Suppressor macrophage treated with lipopolysaccharide for 1 hour (primary cell): ENCODE data around the gene CTIF.

Source experiments
- DNase-seq, 3 donors: peaks; one replicate each; pipeline ENCODE4 v3.0.0-alpha.2; 2020 to 2022

CTIF gene

GRCh38 chr18:48552130-48552529 is 13.3 kb downstream of the CTIF start:
- DNase-seq: no peak

- DNase-seq: no peak
Observed at GRCh38 chr18:48553236-48553635, 14.4 kb downstream of the CTIF start.

GRCh38 chr18:48554610-48555400 is 16.0 kb downstream of the CTIF start:
- DNase-seq: no peak

GRCh38 chr18:48555465-48555995 is 16.7 kb downstream of the CTIF start:
- DNase-seq: no peak

GRCh38 chr18:48557640-48558174 is 18.9 kb downstream of the CTIF start:
- DNase-seq: no peak

GRCh38 chr18:48558248-48558647 is 19.4 kb downstream of the CTIF start:
- no peak for DNase-seq

- no peak for DNase-seq
Observed at GRCh38 chr18:48560491-48560890, 21.7 kb downstream of the CTIF start.

GRCh38 chr18:48562075-48562474 is 23.2 kb downstream of the CTIF start:
- no peak for DNase-seq

- peak; percentile 29 to 58 (median 45) for DNase-seq
Observed at GRCh38 chr18:48563027-48563426, 24.2 kb downstream of the CTIF start.

- no peak for DNase-seq
Observed at GRCh38 chr18:48564139-48564538, 25.3 kb downstream of the CTIF start.

- no peak for DNase-seq
Observed at GRCh38 chr18:48565105-48565504, 26.3 kb downstream of the CTIF start.

- peak in 1 of 3 donors; percentile 6 for DNase-seq
Observed at GRCh38 chr18:48566589-48566988, 27.8 kb downstream of the CTIF start.

- DNase-seq: no peak
Observed at GRCh38 chr18:48567388-48567787, 28.6 kb downstream of the CTIF start.

- DNase-seq: no peak
Observed at GRCh38 chr18:48569139-48569914, 30.5 kb downstream of the CTIF start.

- no peak for DNase-seq
Observed at GRCh38 chr18:48569915-48570264, 31.1 kb downstream of the CTIF start.

GRCh38 chr18:48570313-48570712 is 31.5 kb downstream of the CTIF start:
- no peak for DNase-seq

- peak in 1 of 3 donors; percentile 9 for DNase-seq
Observed at GRCh38 chr18:48571639-48572384, 33.0 kb downstream of the CTIF start.

GRCh38 chr18:48572402-48573126 is 33.7 kb downstream of the CTIF start:
- no peak for DNase-seq

GRCh38 chr18:48573632-48574283 is 34.9 kb downstream of the CTIF start:
- no peak for DNase-seq

GRCh38 chr18:48574667-48575300 is 36.0 kb downstream of the CTIF start:
- DNase-seq: no peak

GRCh38 chr18:48575301-48575657 is 36.4 kb downstream of the CTIF start:
- DNase-seq: no peak
